UCSD-AML1 (cell line): Measurements from ENCODE around the gene PLXNB1.

Experiments used
- DNase-seq: peaks from one replicate; lab custom pipeline; 2025; ENCODE audit not compliant: unreplicated experiment; lab: John Stamatoyannopoulos, UW

PLXNB1 gene

DNA sequence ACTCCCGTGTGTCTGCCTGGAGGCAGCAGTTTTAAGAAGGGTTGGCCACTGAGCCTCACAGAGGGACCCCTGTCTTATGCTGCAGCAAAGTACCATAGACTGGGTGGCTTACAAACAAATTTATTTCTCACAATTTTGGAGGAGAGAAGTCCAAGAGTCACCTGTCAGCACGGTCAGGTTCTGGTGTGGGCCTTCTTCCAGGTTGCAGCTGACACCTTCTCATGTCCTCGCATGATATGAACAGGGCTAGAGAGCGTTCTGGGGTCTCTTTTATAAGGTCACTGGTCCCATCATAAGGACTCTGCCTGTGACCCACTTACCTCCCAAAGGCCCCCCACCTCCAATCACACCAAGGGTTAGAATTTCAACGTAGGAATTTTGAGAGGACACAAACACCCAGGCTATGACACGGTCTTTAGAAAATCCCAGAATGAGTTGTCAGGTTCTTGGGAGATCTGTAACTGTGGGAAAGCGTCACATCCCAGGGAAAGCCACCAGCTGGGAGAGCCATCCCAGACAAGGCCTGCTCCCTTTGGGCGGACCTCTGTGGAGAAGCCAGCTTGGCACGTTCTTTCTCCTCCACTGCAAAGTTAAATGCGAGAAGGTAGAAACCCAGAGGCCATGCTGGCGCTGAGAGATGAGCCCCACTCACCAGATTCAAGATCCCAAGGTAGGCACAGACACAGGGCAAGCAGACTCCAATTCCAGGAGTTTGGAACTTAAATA is 58.1 kb downstream of the PLXNB1 start, which contains the start of gene FBXW12:
FBXW12 (plus strand) TSS at position 569 of the 726 bp plus-strand sequence. CDS start 549 bp downstream, outside the sequence.
- DNase-seq: no peak

DNA sequence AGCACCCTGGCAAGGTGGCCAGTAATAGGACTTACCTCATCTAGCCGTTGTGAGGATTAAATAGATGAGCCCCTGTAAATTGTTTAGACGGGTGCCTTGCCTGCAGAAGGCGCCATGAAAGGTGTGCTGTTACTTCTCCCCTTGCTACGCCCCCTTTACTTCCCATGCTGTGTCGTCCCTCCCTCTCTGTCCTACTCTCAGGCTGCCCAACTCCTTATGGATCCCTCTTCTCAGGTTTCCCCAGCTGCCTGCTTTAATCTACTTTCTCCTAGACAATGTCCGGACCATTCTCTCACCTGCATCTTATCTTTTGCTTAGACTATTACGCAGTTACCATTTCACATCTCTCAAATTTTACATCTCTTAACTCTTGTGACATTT is 59.6 kb downstream of the PLXNB1 start:
- no peak for DNase-seq

DNA sequence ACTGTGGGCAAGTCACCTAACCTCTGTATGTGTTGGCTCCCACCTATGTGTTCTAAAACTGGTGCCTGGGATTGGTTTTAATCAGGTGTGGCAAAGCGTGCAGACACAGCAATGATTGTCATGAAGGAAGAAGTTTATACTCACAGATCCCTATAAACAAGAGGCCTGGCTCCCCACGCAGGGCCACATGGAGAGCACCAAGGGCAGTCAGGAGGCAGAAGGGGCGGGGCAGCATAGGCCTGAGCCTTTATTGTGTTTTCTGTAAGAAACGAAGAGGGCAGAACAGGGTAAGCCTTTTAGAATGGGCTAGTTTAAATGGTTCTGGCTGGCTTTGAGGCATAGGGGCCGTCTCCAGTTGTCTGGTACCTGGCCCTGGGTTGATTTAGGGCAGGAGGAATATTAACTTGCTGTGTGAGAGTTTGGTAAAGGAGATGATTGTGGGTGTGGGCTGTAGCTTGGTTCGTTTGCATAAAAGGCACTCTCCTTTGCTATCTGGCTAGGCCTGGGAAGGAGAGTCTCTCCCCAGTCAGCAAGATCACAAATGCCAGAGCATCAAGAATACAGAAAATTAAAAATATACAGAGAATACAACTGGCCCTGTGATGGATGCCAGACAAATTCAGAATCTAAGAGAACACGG is 60.1 kb downstream of the PLXNB1 start:
- no peak for DNase-seq

DNA sequence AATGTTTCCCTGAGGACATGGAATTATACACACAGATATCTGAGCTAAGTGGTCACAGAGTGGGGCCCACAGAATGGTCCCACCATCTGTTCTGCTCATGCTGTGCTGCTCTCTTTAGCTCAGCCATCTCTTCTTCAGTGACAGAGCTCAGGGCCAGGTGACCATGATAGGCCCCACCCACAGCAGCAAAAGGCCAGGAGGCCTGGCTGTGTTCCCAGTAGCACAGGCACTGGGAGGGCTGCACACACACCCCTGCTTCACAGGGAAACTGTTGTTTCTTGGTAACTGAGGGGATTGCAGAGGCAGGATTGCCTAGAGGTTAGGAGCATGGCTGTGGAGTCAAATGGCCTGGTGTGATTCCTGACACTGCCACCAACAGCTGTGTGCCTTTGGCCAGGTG is 62.7 kb downstream of the PLXNB1 start:
- DNase-seq: no peak

DNA sequence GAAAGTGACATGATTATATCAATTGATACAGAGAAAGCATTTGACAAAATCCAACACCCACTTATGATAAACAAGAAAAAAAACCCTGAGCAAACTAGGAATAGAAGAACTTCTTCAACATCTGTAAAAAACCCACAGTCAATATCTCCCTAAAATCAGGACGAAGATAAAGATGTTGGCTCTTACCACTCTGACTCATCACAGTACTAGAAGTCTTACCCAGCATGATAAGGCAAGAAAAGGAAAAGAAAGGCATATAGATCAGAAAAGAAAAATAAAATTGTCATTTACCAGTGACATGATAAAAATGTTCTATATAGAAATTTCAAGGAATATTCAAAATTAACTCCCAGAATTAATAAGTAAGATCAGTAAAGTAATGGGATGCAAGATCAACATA is 65.0 kb downstream of the PLXNB1 start:
- no peak for DNase-seq

DNA sequence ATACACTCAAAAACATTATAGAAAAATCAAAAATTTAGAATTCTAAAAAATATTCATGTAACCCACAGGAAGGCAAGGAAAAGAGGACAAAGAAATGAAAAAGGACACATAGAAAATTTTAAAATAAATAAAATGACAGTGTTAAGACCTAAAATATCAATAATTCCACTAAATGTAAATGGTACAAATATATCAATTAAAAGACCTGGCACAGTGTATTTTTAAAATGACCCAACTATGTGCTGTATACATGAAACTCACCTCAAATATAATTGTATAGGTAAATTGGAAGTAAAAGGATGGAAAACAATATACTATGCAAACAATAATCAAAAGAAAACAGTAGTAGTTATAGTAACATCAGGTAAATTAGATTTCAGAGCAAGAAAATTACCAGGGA is 68.0 kb downstream of the PLXNB1 start:
- no peak for DNase-seq

DNA sequence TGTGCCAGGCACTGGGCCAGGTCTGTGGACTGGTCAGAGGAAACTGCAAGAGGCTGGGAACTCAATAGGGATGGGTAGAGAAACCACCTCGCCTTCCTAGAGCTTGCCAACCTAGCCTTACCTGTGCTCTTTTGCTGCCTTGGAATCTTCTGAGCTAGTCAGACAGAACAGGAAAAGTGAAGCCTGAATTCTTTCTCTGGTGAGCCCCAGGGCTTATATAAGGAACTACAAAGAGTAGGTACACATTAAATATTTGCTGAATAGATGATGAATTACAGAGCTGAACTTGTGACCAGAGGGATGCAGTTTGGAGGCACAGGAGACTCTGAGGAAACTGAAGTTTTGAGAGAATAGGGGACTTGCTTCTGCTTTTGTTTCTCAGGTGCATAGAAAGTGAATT is 73.5 kb downstream of the PLXNB1 start:
- no peak for DNase-seq

DNA sequence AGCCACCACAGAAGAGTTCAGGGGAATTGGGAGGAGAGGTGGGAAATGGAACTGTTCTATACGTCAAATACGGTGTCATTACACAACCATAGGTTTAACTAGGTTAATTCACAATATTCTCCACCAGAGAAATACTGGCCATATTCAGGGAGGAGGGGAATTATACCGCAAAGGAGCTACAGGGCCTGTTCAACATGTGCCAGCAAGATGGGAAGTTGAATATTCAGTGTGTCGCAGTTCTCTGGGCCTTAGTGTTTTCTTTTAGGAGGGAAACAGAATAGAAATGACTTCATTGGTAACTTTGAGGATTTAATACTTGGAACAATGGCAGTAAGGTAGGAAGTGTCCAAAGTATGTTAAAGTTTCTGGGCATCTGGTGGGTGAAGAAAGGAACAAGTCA is 75.9 kb downstream of the PLXNB1 start:
- DNase-seq: no peak
